Panc1 (cell line): Measurements from ENCODE around the gene CADPS2.

Source experiments
- CTCF ChIP-seq: fragments of 450-650 bp; IDR thresholded peaks from 2 replicates; pipeline ENCODE4 v1.5.1; 2017; ENCODE audit warnings: mild to moderate bottlenecking
- POLR2AphosphoS5 ChIP-seq: IDR thresholded peaks from 2 replicates; pipeline ENCODE4 v1.6.1; 2012; ENCODE audit warnings: mild to moderate bottlenecking, low read depth, low read length, moderate library complexity
- REST ChIP-seq, 2 experiments: IDR thresholded peaks; 2 replicates each; pipeline ENCODE4 v1.6.1; 2011 to 2012; ENCODE audit warnings: low read depth in 2 of 2, control low read depth in 1 of 2, low read length in 1 of 2, mild to moderate bottlenecking in 1 of 2, moderate library complexity in 1 of 2; ENCODE audit not compliant: insufficient read depth in 1 of 2
- SIN3A ChIP-seq: IDR thresholded peaks from 2 replicates; pipeline ENCODE4 v1.6.1; 2012; ENCODE audit warnings: low read depth, mild to moderate bottlenecking, low read length, moderate library complexity, borderline replicate concordance; ENCODE audit not compliant: insufficient read depth
- TCF7L2 ChIP-seq: IDR thresholded peaks from 2 replicates; pipeline ENCODE4 v1.6.1; 2011; ENCODE audit warnings: mild to moderate bottlenecking, low read depth, low read length, inconsistent platforms

DNA sequence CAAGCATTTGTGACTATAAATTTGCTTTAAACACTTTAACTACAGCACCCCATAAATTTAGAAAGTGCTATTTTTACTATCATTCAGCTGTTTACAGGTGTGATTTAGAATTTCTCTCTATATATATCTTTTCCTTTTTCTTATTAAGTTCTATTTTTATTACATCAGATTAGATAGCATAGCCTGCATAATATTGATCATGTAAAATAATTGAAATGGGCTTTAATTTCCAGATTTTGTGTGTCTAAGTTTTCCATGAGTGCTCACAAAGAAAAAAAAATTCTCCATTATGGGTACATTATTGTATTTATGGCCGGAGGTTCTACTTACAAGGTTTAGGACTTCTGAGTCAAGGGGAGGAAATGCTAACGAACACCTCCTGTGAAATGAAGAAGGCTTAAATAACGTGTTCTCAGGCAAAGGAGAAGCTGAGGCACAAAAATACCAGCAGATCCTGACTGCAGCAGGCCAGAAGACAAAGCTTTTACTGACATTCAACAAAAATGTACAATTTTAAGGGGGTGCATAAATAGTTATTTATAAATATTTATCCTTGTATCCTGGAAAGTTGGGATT lies 301.5 kb downstream of the CADPS2 start:
- no peak for TF ChIP-seq CTCF
- no peak for TF ChIP-seq REST (IDR thresholded peaks at IDR 0.05; ENCODE audit: insufficient read depth in 1 of 2, low read depth in 2 of 2, low read length in 1 of 2)
- no peak for TF ChIP-seq POLR2AphosphoS5
- TF ChIP-seq SIN3A = no peak
- TF ChIP-seq TCF7L2 = no peak
